ENCODE data around the gene TEX22.

Gene TEX22

DNA sequence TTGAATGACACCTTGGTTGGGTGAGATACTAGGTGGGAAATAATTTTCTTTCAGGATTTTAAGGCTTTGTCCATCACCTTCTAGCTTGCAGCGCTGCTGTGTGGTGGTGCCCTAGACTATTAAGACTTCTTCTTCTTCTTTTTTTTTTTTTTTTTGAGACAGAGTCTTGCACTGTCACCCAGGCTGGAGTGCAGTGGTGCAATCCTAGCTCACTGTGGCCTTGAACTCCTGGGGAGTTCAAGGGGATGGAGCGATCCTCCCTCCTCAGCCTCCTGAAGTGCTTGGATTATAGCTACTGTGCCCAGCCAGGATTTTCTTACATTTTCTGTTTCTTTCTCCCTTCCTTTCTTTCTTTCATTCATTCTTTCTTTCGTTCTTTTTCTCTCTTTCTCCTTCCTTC, 11.0 kb downstream of the TEX22 start:
- Histone ChIP-seq H3K27me3 (replicated peaks) (no peaks in the 10 kb centered on the region), H3K27ac (no peak overlapping the region), H3K4me3 (ENCODE audit: low read depth, low read length) (no peak overlapping the region), H3K36me3 (replicated peaks) (no peaks in the 10 kb centered on the region)
- DNase-seq: no peak
- TF ChIP-seq, protein P1, sequence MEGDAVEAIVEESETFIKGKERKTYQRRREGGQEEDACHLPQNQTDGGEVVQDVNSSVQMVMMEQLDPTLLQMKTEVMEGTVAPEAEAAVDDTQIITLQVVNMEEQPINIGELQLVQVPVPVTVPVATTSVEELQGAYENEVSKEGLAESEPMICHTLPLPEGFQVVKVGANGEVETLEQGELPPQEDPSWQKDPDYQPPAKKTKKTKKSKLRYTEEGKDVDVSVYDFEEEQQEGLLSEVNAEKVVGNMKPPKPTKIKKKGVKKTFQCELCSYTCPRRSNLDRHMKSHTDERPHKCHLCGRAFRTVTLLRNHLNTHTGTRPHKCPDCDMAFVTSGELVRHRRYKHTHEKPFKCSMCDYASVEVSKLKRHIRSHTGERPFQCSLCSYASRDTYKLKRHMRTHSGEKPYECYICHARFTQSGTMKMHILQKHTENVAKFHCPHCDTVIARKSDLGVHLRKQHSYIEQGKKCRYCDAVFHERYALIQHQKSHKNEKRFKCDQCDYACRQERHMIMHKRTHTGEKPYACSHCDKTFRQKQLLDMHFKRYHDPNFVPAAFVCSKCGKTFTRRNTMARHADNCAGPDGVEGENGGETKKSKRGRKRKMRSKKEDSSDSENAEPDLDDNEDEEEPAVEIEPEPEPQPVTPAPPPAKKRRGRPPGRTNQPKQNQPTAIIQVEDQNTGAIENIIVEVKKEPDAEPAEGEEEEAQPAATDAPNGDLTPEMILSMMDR (IDR thresholded peaks at IDR 0.05; ENCODE audit: low read depth, low read length, missing control alignments): no peak
- in situ Hi-C loops (cut with HindIII; ENCODE audit: low pct_ligation_motif_present, low sequenced_read_pairs): no loop called here

- Histone ChIP-seq H3K27me3 (replicated peaks) (no peaks in the 10 kb centered on the region), H3K27ac (no peak overlapping the region), H3K4me3 (ENCODE audit: low read depth, low read length) (peak overlapping the region; percentile 35), H3K36me3 (replicated peaks) (no peaks in the 10 kb centered on the region)
- in situ Hi-C loops (cut with HindIII; ENCODE audit: low pct_ligation_motif_present, low sequenced_read_pairs): no loop called here
- no peak for DNase-seq
- TF ChIP-seq, protein P1 (IDR thresholded peaks at IDR 0.05; ENCODE audit: low read depth, low read length, missing control alignments): no peak
Measured at GRCh38 chr14:105410642-105411016, 12.3 kb downstream of the TEX22 start.

DNA sequence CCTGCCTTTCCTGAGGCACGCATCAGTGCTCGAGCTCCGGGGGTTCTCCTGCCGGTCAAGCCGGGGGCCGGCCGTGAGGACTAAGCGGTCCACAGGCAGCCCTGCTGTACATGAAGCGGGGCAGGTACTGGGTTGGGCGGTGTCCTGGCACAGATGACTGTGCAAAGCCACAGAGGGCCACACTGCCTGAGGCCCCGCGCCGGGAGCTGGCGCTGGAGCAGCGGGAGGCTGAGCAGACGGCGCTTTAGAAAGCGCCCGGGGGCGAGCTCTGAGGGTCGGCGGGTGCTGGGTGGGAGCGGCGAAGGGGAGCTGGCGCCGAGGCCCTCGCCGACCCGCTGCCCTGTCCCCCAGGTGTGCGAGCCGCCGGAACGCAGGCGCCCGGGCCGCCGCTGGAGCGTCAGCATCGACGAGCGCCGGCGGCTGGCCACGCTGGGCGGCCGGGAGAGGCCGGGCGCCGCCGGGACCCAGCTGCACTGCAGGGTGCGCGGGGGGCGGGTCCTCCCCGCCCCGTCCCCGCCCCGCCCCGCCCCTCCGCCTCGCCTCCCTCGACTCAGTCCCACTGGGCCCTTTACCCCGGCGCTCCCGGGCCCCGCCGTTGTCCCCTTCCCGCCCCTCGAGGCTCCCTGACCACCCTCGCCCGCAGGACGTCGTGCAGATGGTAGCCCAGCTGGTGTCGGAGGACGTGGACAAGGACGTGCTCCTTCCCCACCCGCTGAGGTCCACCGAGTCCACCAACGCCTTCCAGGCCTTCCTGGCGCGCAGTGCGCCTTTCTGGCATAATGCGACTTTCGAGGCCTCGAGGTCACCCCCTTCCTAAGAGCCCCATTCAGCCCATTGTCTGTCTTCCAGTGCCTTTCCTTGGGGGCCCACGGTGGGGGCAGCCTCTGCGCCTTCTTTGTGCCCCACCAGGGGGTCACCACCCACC, 12.9 kb downstream of the TEX22 start:
- no peak for DNase-seq
- H3K4me3 ChIP-seq (ENCODE audit: low read depth, low read length): peak overlapping the region; percentile 35
- TF ChIP-seq, protein P1 (IDR thresholded peaks at IDR 0.05; ENCODE audit: low read depth, low read length, missing control alignments): no peak
- H3K27ac ChIP-seq: no peak overlapping the region
- H3K27me3 ChIP-seq (replicated peaks): no peaks in the 10 kb centered on the region
- in situ Hi-C loops (cut with HindIII; ENCODE audit: low pct_ligation_motif_present, low sequenced_read_pairs): no loop called here
- no peaks in the 10 kb centered on the region for H3K36me3 ChIP-seq (replicated peaks)

GRCh38 chr14:105411985-105412770, 13.8 kb downstream of the TEX22 start:
- no peaks in the 10 kb centered on the region for H3K27me3 ChIP-seq (replicated peaks)
- TF ChIP-seq, protein P1 (IDR thresholded peaks at IDR 0.05; ENCODE audit: low read depth, low read length, missing control alignments): no peak
- in situ Hi-C loops (cut with HindIII; ENCODE audit: low pct_ligation_motif_present, low sequenced_read_pairs): no loop called here
- H3K4me3 ChIP-seq (ENCODE audit: low read depth, low read length): no peak overlapping the region
- DNase-seq: no peak
- H3K36me3 ChIP-seq (replicated peaks): no peaks in the 10 kb centered on the region
- H3K27ac ChIP-seq: no peak overlapping the region

DNA sequence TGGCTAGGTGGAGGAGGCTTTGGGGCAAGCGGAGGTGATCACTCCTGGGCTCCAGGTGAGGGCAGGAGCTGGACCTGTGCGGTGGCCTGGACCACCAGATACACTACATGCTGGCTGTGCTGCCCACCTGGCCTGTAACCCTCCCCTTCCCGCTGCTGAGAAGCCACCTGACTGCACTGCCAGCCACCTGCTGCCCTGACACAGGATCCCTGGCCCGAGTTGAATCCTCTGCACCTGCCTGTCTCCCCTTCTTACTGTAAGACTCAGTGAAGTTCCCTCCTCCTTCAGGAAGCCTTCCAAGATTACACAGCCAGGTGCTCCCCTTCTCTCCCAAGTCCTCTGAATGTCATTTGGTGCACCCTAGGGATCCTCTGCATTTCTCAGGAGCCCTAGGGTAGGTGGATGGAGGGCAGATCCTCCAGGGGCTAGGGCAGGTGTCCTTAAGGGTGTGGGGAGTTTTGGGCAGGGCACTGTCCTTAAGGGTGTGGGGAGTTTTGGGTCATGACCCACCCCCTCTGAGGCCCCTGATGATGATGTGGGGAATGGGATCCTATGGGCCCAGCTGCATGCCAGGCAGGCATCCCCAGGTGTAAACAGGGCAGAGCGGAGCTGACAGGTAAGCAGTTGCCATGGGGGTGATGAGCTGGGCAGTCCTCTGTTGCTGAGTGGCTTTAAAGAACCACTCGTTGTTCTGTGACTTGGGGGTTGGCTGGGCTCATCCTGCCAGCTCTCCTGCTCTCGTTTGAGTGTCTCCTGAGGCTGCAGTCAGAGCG, 14.6 kb downstream of the TEX22 start:
- no peak for DNase-seq
- Histone ChIP-seq H3K27ac (no peak overlapping the region), H3K4me3 (ENCODE audit: low read depth, low read length) (no peak overlapping the region)

More for the DNA sequence above, 14.6 kb downstream of the TEX22 start:
- H3K36me3 ChIP-seq (replicated peaks): no peaks in the 10 kb centered on the region
- in situ Hi-C loops (cut with HindIII; ENCODE audit: low pct_ligation_motif_present, low sequenced_read_pairs): no loop called here
- TF ChIP-seq, protein P1 (IDR thresholded peaks at IDR 0.05; ENCODE audit: low read depth, low read length, missing control alignments): no peak
- no peaks in the 10 kb centered on the region for H3K27me3 ChIP-seq (replicated peaks)

All from brain microvascular endothelial cell (primary cell).